Vagina (tissue), 2 donors: ENCODE measurements around the gene RRP36. TPM values are rescaled to one million over a fixed set of nuclear protein-coding genes. Genes with fewer than 3 reads are reported as not detected.

Experiments
- DNase-seq, 2 donors: peaks; one replicate each; pipeline ENCODE4 v3.0.0-alpha.2; 2017; ENCODE audit errors: extremely low spot score in 2 of 2
- H3K27ac ChIP-seq: fragments of 200-600 bp; sonication (generic); one replicate; pipeline ENCODE4 v1.5.1; 2019
- H3K27me3 ChIP-seq: fragments of 200-600 bp; sonication (generic); one replicate; pipeline ENCODE4 v1.5.1; 2019
- H3K36me3 ChIP-seq, 2 donors: fragments of 200-600 bp; sonication (generic); one replicate each; pipeline ENCODE4 v1.5.1; 2017 to 2019
- H3K4me1 ChIP-seq: fragments of 200-600 bp; sonication (generic); one replicate; pipeline ENCODE4 v1.5.1; 2019
- H3K4me3 ChIP-seq, 2 donors: fragments of 200-600 bp; sonication (generic); 1 replicate in 1 of 2; 2 replicates in 1 of 2; pipeline ENCODE4 v1.5.1; 2016 to 2019
- H3K9me3 ChIP-seq: fragments of 200-600 bp; sonication (generic); one replicate; pipeline ENCODE4 v1.5.1; 2019
- POLR2A ChIP-seq, 2 donors: fragments of 450-650 bp; IDR thresholded peaks; one replicate each; pipeline ENCODE4 v1.6.1; 2017; ENCODE audit warnings: antibody characterized with exemption in 2 of 2, mild to moderate bottlenecking in 2 of 2, moderate library complexity in 2 of 2
- POLR2AphosphoS5 ChIP-seq, 2 donors: sonication (generic); formaldehyde crosslinking; IDR thresholded peaks; one replicate each; pipeline ENCODE4 v1.9.0; 2017; ENCODE audit warnings: antibody characterized with exemption in 2 of 2, mild to moderate bottlenecking in 2 of 2, low read depth in 1 of 2; ENCODE audit not compliant: insufficient read depth in 1 of 2
- intact Hi-C: fragments of 100-400 bp; cut with DNase I; formaldehyde crosslinking; loops from one replicate; pipeline ENCODE4 v1.15.1; 2023
- total RNA-seq: library from RNA; depleted of rRNA; stranded (reverse); fragments of >200 nt; gene quantifications from one replicate; pipeline ENCODE4 v1.2.3, GENCODE V29; 2016
- TF ChIP-seq, protein P1 (sequence below), 3 experiments: fragments of 450-650 bp in 2 of 3; fragments of 200-600 bp in 1 of 3; sonication (generic) in 1 of 3; IDR thresholded peaks; one replicate each; pipeline ENCODE4 v1.5.1; 2017 to 2019; ENCODE audit warnings: antibody characterized with exemption in 3 of 3, mild to moderate bottlenecking in 2 of 3, moderate library complexity in 2 of 3

Gene RRP36, protein sequence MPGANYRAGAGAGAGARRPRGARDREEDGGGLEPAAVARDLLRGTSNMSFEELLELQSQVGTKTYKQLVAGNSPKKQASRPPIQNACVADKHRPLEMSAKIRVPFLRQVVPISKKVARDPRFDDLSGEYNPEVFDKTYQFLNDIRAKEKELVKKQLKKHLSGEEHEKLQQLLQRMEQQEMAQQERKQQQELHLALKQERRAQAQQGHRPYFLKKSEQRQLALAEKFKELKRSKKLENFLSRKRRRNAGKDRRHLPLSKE
- 36.6 TPM for total RNA-seq

DNA sequence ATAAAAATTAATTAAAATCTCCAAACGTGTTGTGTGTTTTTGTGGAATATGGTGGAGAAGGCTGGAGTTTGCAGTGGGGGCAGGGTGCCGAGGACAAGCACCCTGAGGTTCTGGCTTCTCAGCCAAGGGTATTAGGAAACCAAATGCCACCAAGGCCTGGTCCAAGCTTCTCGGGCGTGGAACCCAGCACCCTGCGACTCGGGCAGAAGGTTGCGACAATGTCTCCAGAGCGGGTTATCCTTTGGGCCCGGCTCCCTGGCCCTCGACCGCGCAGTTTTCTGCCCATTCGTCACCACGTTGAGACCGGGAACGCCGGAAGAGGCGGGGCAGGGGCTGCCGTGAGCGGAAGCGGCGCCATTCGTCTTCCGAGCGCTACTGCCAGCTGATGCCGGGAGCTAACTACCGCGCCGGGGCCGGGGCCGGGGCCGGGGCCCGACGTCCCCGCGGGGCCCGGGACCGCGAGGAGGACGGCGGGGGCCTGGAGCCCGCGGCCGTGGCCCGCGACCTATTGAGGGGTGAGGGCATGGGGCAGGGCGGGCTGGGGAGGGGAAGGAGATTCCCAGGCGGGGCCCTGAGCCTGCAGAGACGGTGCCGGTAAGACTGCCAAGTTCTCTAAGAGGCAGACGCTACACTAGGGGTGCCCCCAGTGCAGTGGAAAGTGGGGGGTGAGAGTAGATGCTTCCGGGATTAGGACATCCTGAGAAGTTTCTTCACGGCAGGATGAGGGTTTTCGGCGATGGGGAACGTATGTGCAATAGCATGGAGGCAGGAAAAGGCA is at the start of gene RRP36:
Gene RRP36 (plus strand): TSS at position 354 of the 778 bp plus-strand sequence. CDS start 32 bp downstream, at position 386.
- Histone ChIP-seq H3K4me1 (peaks cover 53% of the 10 kb centered on the region), H3K27ac (peak within 1 kb of the TSS; percentile 79), H3K9me3 (no peaks in the 10 kb centered on the region), H3K36me3 (peaks cover 2 to 40% of the 10 kb centered on the region in 2 donors), H3K27me3 (no peaks in the 10 kb centered on the region), H3K4me3 (peak within 1 kb of the TSS; percentile 89 to 92)
- intact Hi-C loops: no loop called here
- no peak for DNase-seq
- TF ChIP-seq, protein P1, sequence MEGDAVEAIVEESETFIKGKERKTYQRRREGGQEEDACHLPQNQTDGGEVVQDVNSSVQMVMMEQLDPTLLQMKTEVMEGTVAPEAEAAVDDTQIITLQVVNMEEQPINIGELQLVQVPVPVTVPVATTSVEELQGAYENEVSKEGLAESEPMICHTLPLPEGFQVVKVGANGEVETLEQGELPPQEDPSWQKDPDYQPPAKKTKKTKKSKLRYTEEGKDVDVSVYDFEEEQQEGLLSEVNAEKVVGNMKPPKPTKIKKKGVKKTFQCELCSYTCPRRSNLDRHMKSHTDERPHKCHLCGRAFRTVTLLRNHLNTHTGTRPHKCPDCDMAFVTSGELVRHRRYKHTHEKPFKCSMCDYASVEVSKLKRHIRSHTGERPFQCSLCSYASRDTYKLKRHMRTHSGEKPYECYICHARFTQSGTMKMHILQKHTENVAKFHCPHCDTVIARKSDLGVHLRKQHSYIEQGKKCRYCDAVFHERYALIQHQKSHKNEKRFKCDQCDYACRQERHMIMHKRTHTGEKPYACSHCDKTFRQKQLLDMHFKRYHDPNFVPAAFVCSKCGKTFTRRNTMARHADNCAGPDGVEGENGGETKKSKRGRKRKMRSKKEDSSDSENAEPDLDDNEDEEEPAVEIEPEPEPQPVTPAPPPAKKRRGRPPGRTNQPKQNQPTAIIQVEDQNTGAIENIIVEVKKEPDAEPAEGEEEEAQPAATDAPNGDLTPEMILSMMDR (IDR thresholded peaks at IDR 0.05): no peak
- TF ChIP-seq POLR2AphosphoS5 (IDR thresholded peaks at IDR 0.05; ENCODE audit: insufficient read depth in 1 of 2, low read depth in 1 of 2) (peak; percentile 21 to 69), POLR2A (IDR thresholded peaks at IDR 0.05) (no peak)

- H3K36me3 ChIP-seq: peaks cover 0 to 20% of the 10 kb centered on the region in 2 donors
- no peaks in the 10 kb centered on the region for H3K27me3 ChIP-seq
- intact Hi-C loops: no loop called here
- TF ChIP-seq, protein P1 (IDR thresholded peaks at IDR 0.05): no peak
- TF ChIP-seq POLR2AphosphoS5 (IDR thresholded peaks at IDR 0.05; ENCODE audit: insufficient read depth in 1 of 2, low read depth in 1 of 2) (no peak), POLR2A (IDR thresholded peaks at IDR 0.05) (no peak)
- H3K4me3 ChIP-seq: no peak overlapping the region
- H3K4me1 ChIP-seq: peaks cover 14% of the 10 kb centered on the region
- no peak overlapping the region for H3K27ac ChIP-seq
- no peak for DNase-seq
- no peaks in the 10 kb centered on the region for H3K9me3 ChIP-seq
Observed at GRCh38 chr6:42971746-42972327, 49.6 kb upstream of the RRP36 start.

DNA sequence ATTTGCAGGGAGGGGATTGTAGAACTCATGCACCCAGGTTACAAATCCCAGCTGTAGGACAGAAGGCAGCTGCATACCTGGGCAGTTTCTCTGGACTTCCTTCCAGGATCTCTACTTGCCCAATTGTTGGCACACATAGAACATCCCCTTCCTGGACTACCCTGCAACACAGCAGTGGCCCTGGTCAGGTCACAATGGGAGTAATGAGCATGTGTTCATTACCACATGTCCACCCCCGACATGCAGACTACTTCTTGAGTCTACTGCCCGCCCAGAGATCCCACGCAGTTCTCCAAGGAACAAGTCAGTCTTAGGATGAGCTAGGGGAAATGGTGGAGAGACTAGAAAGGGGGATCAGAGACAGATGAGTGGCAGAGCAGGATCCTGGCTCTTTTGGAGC is 47.5 kb upstream of the RRP36 start:
- no peak for DNase-seq
- Histone ChIP-seq H3K9me3 (no peaks in the 10 kb centered on the region), H3K27me3 (no peaks in the 10 kb centered on the region), H3K27ac (no peak overlapping the region), H3K4me3 (no peak overlapping the region), H3K36me3 (peaks cover 0 to 6% of the 10 kb centered on the region in 2 donors), H3K4me1 (peaks cover 27% of the 10 kb centered on the region)
- intact Hi-C loops: no loop called here
- TF ChIP-seq POLR2AphosphoS5 (IDR thresholded peaks at IDR 0.05; ENCODE audit: insufficient read depth in 1 of 2, low read depth in 1 of 2) (no peak), POLR2A (IDR thresholded peaks at IDR 0.05) (no peak)

GRCh38 chr6:42974919-42975505 is 46.4 kb upstream of the RRP36 start:
- Histone ChIP-seq H3K9me3 (no peaks in the 10 kb centered on the region), H3K4me3 (no peak overlapping the region), H3K27ac (no peak overlapping the region), H3K36me3 (no peaks in the 10 kb centered on the region), H3K27me3 (no peaks in the 10 kb centered on the region), H3K4me1 (peaks cover 34% of the 10 kb centered on the region)
- no peak for DNase-seq
- TF ChIP-seq POLR2A (IDR thresholded peaks at IDR 0.05) (no peak), POLR2AphosphoS5 (IDR thresholded peaks at IDR 0.05; ENCODE audit: insufficient read depth in 1 of 2, low read depth in 1 of 2) (no peak)
- TF ChIP-seq, protein P1 (IDR thresholded peaks at IDR 0.05): no peak
- intact Hi-C loops: no loop called here

GRCh38 chr6:42978487-42978838 is 43.0 kb upstream of the RRP36 start:
- Histone ChIP-seq H3K27ac (peak overlapping the region; percentile 89), H3K4me1 (peaks cover 42% of the 10 kb centered on the region), H3K9me3 (no peaks in the 10 kb centered on the region), H3K4me3 (peak overlapping the region; percentile 71 to 83), H3K36me3 (no peaks in the 10 kb centered on the region), H3K27me3 (no peaks in the 10 kb centered on the region)
- intact Hi-C loops: no loop called here
- TF ChIP-seq POLR2A (IDR thresholded peaks at IDR 0.05): no peak
- no peak for DNase-seq
